Left lung (tissue), 10 donors: ENCODE results near the gene GPC6. TPM values are rescaled to one million over a fixed set of nuclear protein-coding genes. Genes with fewer than 3 reads are reported as not detected.

ENCODE experiments used
- ATAC-seq: fragments of 200-7000 bp; cut with Tn5 transposase; one replicate; pipeline ENCODE4 v1.9.1; 2020; ENCODE audit warnings: moderate library complexity
- DNase-seq, 4 donors: peaks; one replicate each; pipeline ENCODE4 v3.0.0-alpha.2; 2013 to 2020
- H3K27ac ChIP-seq, 2 donors: fragments of 200-600 bp; sonication (generic) in 1 of 2; one replicate each; pipeline versions ENCODE4 v1.5.0 to v1.8.0; 2020 to 2021
- H3K27me3 ChIP-seq, 2 donors: fragments of 200-600 bp; sonication (generic) in 1 of 2; one replicate each; pipeline versions ENCODE4 v1.5.0 to v1.8.0; 2020 to 2021
- H3K36me3 ChIP-seq, 2 donors: fragments of 200-600 bp; sonication (generic) in 1 of 2; one replicate each; pipeline versions ENCODE4 v1.5.0 to v1.8.0; 2020 to 2021
- H3K4me1 ChIP-seq, 2 donors: fragments of 200-600 bp; one replicate each; pipeline ENCODE4 v1.8.0; 2021
- H3K4me3 ChIP-seq, 2 donors: fragments of 200-600 bp; sonication (generic) in 1 of 2; one replicate each; pipeline versions ENCODE4 v1.5.0 to v1.8.0; 2020 to 2021; ENCODE audit warnings: mild to moderate bottlenecking in 1 of 2
- H3K9me3 ChIP-seq, 2 donors: fragments of 200-600 bp; sonication (generic) in 1 of 2; one replicate each; pipeline versions ENCODE4 v1.5.0 to v1.8.0; 2020 to 2021
- intact Hi-C, 2 donors: fragments of 100-400 bp; cut with DNase I; formaldehyde crosslinking; loops; one replicate each; pipeline versions ENCODE4 v1.11.2 to v1.14.2; 2022
- polyA plus RNA-seq, 6 donors: library from polyadenylated mRNA; unstranded; fragments of 120-200 nt; gene quantifications; one replicate each; pipeline ENCODE4 v1.2.1, GENCODE V29; 2013; ENCODE audit not compliant: insufficient read length in 6 of 6
- total RNA-seq, 2 donors: library from RNA; stranded (reverse); fragmentation: NEBNext Ultra II Directional; extraction: Animal tissue kit (Norgen Biotek cat#: 25700); gene quantifications; one replicate each; pipeline ENCODE4 v1.2.1, GENCODE V29; 2021
- TF ChIP-seq, protein P1 (sequence below), 2 donors: fragments of 200-600 bp; sonication (generic) in 1 of 2; IDR thresholded peaks; one replicate each; pipeline versions ENCODE4 v1.5.0 to v1.8.0; 2021; ENCODE audit warnings: antibody characterized with exemption in 2 of 2
- donor health status: DM: no; HTN: yes; CAD: no.
- donor health status: DM: no; HTN: no; CAD: no.

The GPC6 gene
- total and polyA plus RNA-seq, 8 donors = 9.6 to 25.8 (median 21.1) TPM

- no peak for ATAC-seq
- Histone ChIP-seq H3K36me3 (no peaks in the 10 kb centered on the region), H3K27me3 (no peaks in the 10 kb centered on the region), H3K4me3 (no peak overlapping the region), H3K4me1 (no peaks in the 10 kb centered on the region), H3K27ac (no peak overlapping the region), H3K9me3 (no peaks in the 10 kb centered on the region)
- no peak for DNase-seq
- TF ChIP-seq, protein P1, sequence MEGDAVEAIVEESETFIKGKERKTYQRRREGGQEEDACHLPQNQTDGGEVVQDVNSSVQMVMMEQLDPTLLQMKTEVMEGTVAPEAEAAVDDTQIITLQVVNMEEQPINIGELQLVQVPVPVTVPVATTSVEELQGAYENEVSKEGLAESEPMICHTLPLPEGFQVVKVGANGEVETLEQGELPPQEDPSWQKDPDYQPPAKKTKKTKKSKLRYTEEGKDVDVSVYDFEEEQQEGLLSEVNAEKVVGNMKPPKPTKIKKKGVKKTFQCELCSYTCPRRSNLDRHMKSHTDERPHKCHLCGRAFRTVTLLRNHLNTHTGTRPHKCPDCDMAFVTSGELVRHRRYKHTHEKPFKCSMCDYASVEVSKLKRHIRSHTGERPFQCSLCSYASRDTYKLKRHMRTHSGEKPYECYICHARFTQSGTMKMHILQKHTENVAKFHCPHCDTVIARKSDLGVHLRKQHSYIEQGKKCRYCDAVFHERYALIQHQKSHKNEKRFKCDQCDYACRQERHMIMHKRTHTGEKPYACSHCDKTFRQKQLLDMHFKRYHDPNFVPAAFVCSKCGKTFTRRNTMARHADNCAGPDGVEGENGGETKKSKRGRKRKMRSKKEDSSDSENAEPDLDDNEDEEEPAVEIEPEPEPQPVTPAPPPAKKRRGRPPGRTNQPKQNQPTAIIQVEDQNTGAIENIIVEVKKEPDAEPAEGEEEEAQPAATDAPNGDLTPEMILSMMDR (IDR thresholded peaks at IDR 0.05) = no peak
- intact Hi-C loops = no loop called here
These were observed 1156.4 kb downstream of the GPC6 start for GRCh38 chr13:94382960-94383359.

DNA sequence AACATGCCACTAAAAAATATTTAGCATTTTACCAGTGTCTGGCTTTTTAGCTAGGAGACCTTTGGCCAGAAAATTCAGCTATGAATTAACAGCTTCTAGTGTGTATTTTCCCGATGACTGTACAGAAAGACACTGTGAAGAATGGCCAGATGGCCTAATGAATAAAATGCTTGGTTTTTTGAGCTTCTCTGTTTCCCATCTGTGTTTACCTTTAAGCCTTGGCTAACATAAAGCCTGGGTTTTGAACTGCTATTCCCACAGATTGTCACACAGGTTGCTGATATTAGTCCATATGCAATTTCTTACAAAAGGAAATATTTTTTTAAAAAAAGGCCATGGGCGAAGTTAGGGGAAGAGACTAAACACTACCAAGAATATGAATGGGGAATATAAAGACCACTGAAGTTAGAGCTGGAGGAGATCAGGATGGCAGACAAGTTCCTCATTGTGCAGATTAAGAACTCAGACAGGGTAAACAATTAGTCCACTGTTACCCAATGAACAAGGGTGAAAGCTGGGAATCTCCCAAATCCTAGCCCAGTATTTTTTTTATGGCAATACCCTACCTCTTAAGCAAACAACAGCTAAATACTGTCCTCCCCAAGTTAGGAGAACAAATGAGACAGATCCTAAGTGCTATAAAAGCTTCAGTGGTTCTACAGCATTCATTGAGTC is 1157.8 kb downstream of the GPC6 start:
- H3K36me3 ChIP-seq = no peaks in the 10 kb centered on the region
- no peak overlapping the region for H3K27ac ChIP-seq
- H3K4me3 ChIP-seq = no peak overlapping the region
- ATAC-seq = no peak
- intact Hi-C loops = no loop called here
- no peaks in the 10 kb centered on the region for H3K27me3 ChIP-seq
- TF ChIP-seq, protein P1 (IDR thresholded peaks at IDR 0.05) = no peak
- no peaks in the 10 kb centered on the region for H3K9me3 ChIP-seq
- H3K4me1 ChIP-seq = no peaks in the 10 kb centered on the region
- no peak for DNase-seq

- no peaks in the 10 kb centered on the region for H3K4me1 ChIP-seq
- no peak overlapping the region for H3K4me3 ChIP-seq
- H3K27ac ChIP-seq = no peak overlapping the region
- TF ChIP-seq, protein P1 (IDR thresholded peaks at IDR 0.05) = no peak
- intact Hi-C loops = no loop called here
- ATAC-seq (no peak), DNase-seq (no peak)
- no peaks in the 10 kb centered on the region for H3K36me3 ChIP-seq
- no peaks in the 10 kb centered on the region for H3K9me3 ChIP-seq
- no peaks in the 10 kb centered on the region for H3K27me3 ChIP-seq
These were observed 1160.4 kb downstream of the GPC6 start for GRCh38 chr13:94387047-94387446.

GRCh38 chr13:94389604-94390351 is 1163.2 kb downstream of the GPC6 start:
- DNase-seq (no peak), ATAC-seq (no peak)
- Histone ChIP-seq H3K9me3 (no peaks in the 10 kb centered on the region), H3K27ac (no peak overlapping the region), H3K27me3 (no peaks in the 10 kb centered on the region), H3K36me3 (no peaks in the 10 kb centered on the region), H3K4me3 (no peak overlapping the region), H3K4me1 (no peaks in the 10 kb centered on the region)
- TF ChIP-seq, protein P1 (IDR thresholded peaks at IDR 0.05) = no peak
- intact Hi-C loops = no loop called here

GRCh38 chr13:94390881-94391280 is 1164.3 kb downstream of the GPC6 start:
- DNase-seq (no peak), ATAC-seq (no peak)
- Histone ChIP-seq H3K36me3 (no peaks in the 10 kb centered on the region), H3K4me3 (no peak overlapping the region), H3K4me1 (no peaks in the 10 kb centered on the region), H3K9me3 (no peaks in the 10 kb centered on the region), H3K27ac (no peak overlapping the region), H3K27me3 (no peaks in the 10 kb centered on the region)
- TF ChIP-seq, protein P1 (IDR thresholded peaks at IDR 0.05) = no peak
- intact Hi-C loops = no loop called here
